SK-N-SH treated with all-trans-retinoic acid at 6 μM for 48 hours (cell line): ENCODE measurements around the gene SAP30L.

ENCODE experiments used
- ATAC-seq: fragments of 200-7000 bp; cut with Tn5 transposase; 3 replicates; pipeline ENCODE4 v1.9.1; 2020; ENCODE audit warnings: mild to moderate bottlenecking, moderate library complexity
- ARNTL ChIP-seq: fragments of 450-650 bp; formaldehyde crosslinking; IDR thresholded peaks from 2 replicates; pipeline ENCODE4 v1.5.0; 2020; ENCODE audit warnings: low read depth, mild to moderate bottlenecking, moderate library complexity, borderline replicate concordance
- BACH2 ChIP-seq: fragments of 250-450 bp; sonication (Bioruptor Pico); IDR thresholded peaks from 2 replicates; pipeline ENCODE4 v1.9.0; 2021; ENCODE audit warnings: mild to moderate bottlenecking, borderline replicate concordance
- CSRNP3 ChIP-seq: fragments of 250-450 bp; sonication (Bioruptor Pico); IDR thresholded peaks from 2 replicates; pipeline ENCODE4 v1.5.1; 2021; ENCODE audit warnings: mild to moderate bottlenecking, moderate library complexity
- ESRRG ChIP-seq: fragments of 250-450 bp; sonication (Bioruptor Pico); IDR thresholded peaks from 2 replicates; pipeline ENCODE4 v1.6.1; 2021; ENCODE audit warnings: mild to moderate bottlenecking
- GLIS3 ChIP-seq: fragments of 250-450 bp; sonication (Bioruptor Pico); IDR thresholded peaks from 2 replicates; pipeline ENCODE4 v1.5.0; 2020; ENCODE audit warnings: mild to moderate bottlenecking, moderate library complexity
- ISL1 ChIP-seq: fragments of 250-450 bp; sonication (Bioruptor Pico); IDR thresholded peaks from 2 replicates; pipeline ENCODE4 v2.1.2; 2022; ENCODE audit warnings: mild to moderate bottlenecking, moderate library complexity
- OSR1 ChIP-seq: fragments of 250-450 bp; sonication (Bioruptor Pico); IDR thresholded peaks from 2 replicates; pipeline ENCODE4 v1.8.0; 2022; ENCODE audit warnings: moderate library complexity, mild to moderate bottlenecking, inconsistent platforms
- PATZ1 ChIP-seq: fragments of 250-450 bp; sonication (Bioruptor Pico); IDR thresholded peaks from 2 replicates; pipeline ENCODE4 v1.8.0; 2020; ENCODE audit warnings: mild to moderate bottlenecking, moderate library complexity, borderline replicate concordance
- POU6F1 ChIP-seq: fragments of 250-450 bp; sonication (Bioruptor Pico); IDR thresholded peaks from 2 replicates; pipeline ENCODE4 v1.8.0; 2021; ENCODE audit warnings: low read depth, mild to moderate bottlenecking, moderate library complexity, borderline replicate concordance
- PPARA ChIP-seq: fragments of 250-450 bp; sonication (Bioruptor Pico); IDR thresholded peaks from 2 replicates; pipeline ENCODE4 v1.5.0; 2020; ENCODE audit warnings: mild to moderate bottlenecking, borderline replicate concordance
- RARB ChIP-seq: fragments of 250-450 bp; sonication (Bioruptor Pico); IDR thresholded peaks from 2 replicates; pipeline ENCODE4 v1.8.0; 2021; ENCODE audit warnings: mild to moderate bottlenecking, moderate library complexity
- SNAI2 ChIP-seq: fragments of 250-450 bp; sonication (Bioruptor Pico); IDR thresholded peaks from 2 replicates; pipeline ENCODE4 v1.5.0; 2020; ENCODE audit warnings: mild to moderate bottlenecking, moderate library complexity
- TCF4 ChIP-seq: fragments of 250-450 bp; sonication (Bioruptor Pico); IDR thresholded peaks from 2 replicates; pipeline ENCODE4 v1.8.0; 2021; ENCODE audit warnings: mild to moderate bottlenecking, moderate library complexity, borderline replicate concordance
- TOX ChIP-seq: fragments of 250-450 bp; sonication (Bioruptor Pico); IDR thresholded peaks from 2 replicates; pipeline ENCODE4 v1.8.0; 2021; ENCODE audit warnings: mild to moderate bottlenecking, moderate library complexity, borderline replicate concordance
- ZC3H10 ChIP-seq: fragments of 250-450 bp; sonication (Bioruptor Pico); IDR thresholded peaks from 2 replicates; pipeline ENCODE4 v1.5.1; 2021; ENCODE audit warnings: mild to moderate bottlenecking, moderate library complexity
- ZFP3 ChIP-seq: fragments of 250-450 bp; sonication (Bioruptor Pico); IDR thresholded peaks from 2 replicates; pipeline ENCODE4 v1.5.0; 2020; ENCODE audit warnings: mild to moderate bottlenecking, moderate library complexity
- ZFP30 ChIP-seq: fragments of 450-650 bp; formaldehyde crosslinking; IDR thresholded peaks from 2 replicates; pipeline ENCODE4 v1.5.0; 2022; ENCODE audit warnings: mild to moderate bottlenecking, moderate library complexity
- ZNF565 ChIP-seq: fragments of 450-650 bp; formaldehyde crosslinking; conservative IDR thresholded peaks from 2 replicates; pipeline ENCODE4 v1.5.0; 2020; ENCODE audit warnings: low read depth, mild to moderate bottlenecking, moderate library complexity
- ZNF70 ChIP-seq: fragments of 450-650 bp; formaldehyde crosslinking; IDR thresholded peaks from 2 replicates; pipeline ENCODE4 v1.5.0; 2020; ENCODE audit warnings: mild to moderate bottlenecking, moderate library complexity
- ZNF8 ChIP-seq: fragments of 450-650 bp; formaldehyde crosslinking; IDR thresholded peaks from 2 replicates; pipeline ENCODE4 v1.5.0; 2020; ENCODE audit warnings: mild to moderate bottlenecking, moderate library complexity
- TF ChIP-seq, protein P1 (sequence below): fragments of 250-450 bp; sonication (Bioruptor Pico); IDR thresholded peaks from 2 replicates; pipeline ENCODE4 v1.5.1; 2020; ENCODE audit warnings: low read depth, mild to moderate bottlenecking, moderate library complexity

Gene SAP30L

DNA sequence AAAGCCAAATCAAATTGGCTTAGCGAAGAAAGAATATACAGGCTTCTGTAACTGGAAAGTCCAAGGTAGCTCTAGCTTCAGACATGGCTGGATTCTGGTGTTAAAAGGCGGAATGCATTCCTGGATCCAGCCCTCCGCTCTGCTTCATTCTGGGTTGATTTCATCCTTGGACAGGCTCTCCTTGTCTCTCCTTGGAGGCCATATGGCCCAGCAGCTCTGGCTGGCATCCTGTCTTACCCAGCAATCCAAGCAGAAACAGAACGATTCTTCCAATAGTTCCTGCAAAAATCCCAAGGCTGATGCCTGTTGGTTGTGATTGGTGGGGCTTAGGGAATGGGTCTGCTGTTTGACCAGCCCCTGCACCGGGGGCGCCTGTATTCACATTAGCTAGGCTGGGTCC, 37.0 kb upstream of the SAP30L start:
- ATAC-seq, result no peak

GRCh38 chr5:154409230-154409840, 36.5 kb upstream of the SAP30L start:
- TF ChIP-seq ZNF8 (CRISPR knock-in tag) (no peak), CSRNP3 (CRISPR knock-in tag) (no peak), PATZ1 (CRISPR knock-in tag) (no peak), OSR1 (CRISPR knock-in tag) (no peak), ZNF70 (no peak)
- no peak for ATAC-seq

More for the DNA sequence above, 37.0 kb upstream of the SAP30L start:
- TF ChIP-seq ZFP3, result no peak
- TF ChIP-seq ARNTL (CRISPR knock-in tag), result no peak
- no peak for TF ChIP-seq RARB (CRISPR knock-in tag)
- no peak for TF ChIP-seq ESRRG (CRISPR knock-in tag)
- TF ChIP-seq ZC3H10 (CRISPR knock-in tag), result no peak
- TF ChIP-seq POU6F1 (CRISPR knock-in tag), result no peak
- TF ChIP-seq ZNF70, result no peak
- TF ChIP-seq PATZ1 (CRISPR knock-in tag), result no peak
- TF ChIP-seq BACH2 (CRISPR knock-in tag), result no peak
- TF ChIP-seq ISL1 (CRISPR knock-in tag), result no peak

DNA sequence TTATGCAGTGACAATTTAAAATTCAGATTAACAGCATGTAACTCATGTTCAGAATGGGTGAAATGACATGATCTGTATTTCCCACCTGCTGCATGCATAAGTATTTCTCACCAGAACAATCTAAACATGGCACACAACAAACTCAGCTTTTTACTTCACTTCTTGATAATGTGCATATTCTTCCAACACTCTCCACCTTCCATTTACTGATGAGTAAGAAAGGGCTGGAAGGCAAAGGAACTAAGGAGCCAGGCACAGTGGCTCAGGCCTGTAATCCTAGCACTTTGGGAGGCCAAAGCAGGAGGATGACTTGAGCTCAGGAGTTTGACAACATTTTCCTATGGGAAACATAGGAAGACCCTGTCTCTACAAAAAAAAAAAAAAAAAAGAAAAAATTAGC, 35.8 kb upstream of the SAP30L start:
- no peak for ATAC-seq
- no peak for TF ChIP-seq SNAI2 (CRISPR knock-in tag)
- no peak for TF ChIP-seq TOX
- no peak for TF ChIP-seq ZC3H10 (CRISPR knock-in tag)
- no peak for TF ChIP-seq ESRRG (CRISPR knock-in tag)
- no peak for TF ChIP-seq PATZ1 (CRISPR knock-in tag)
- TF ChIP-seq POU6F1 (CRISPR knock-in tag), result no peak
- no peak for TF ChIP-seq ZFP30 (CRISPR knock-in tag)
- TF ChIP-seq PPARA (CRISPR knock-in tag), result no peak
- TF ChIP-seq ARNTL (CRISPR knock-in tag), result no peak

GRCh38 chr5:154410786-154411185, 35.0 kb upstream of the SAP30L start:
- ATAC-seq, result no peak
- TF ChIP-seq, protein P1, sequence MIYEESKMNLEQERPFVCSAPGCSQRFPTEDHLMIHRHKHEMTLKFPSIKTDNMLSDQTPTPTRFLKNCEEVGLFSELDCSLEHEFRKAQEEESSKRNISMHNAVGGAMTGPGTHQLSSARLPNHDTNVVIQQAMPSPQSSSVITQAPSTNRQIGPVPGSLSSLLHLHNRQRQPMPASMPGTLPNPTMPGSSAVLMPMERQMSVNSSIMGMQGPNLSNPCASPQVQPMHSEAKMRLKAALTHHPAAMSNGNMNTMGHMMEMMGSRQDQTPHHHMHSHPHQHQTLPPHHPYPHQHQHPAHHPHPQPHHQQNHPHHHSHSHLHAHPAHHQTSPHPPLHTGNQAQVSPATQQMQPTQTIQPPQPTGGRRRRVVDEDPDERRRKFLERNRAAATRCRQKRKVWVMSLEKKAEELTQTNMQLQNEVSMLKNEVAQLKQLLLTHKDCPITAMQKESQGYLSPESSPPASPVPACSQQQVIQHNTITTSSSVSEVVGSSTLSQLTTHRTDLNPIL, result no peak
- no peak for TF ChIP-seq ISL1 (CRISPR knock-in tag)
- no peak for TF ChIP-seq TCF4 (CRISPR knock-in tag)
- no peak for TF ChIP-seq GLIS3 (CRISPR knock-in tag)
- no peak for TF ChIP-seq ARNTL (CRISPR knock-in tag)
- no peak for TF ChIP-seq ZNF565 (CRISPR knock-in tag)
- TF ChIP-seq RARB (CRISPR knock-in tag), result no peak
- TF ChIP-seq ZC3H10 (CRISPR knock-in tag), result no peak
- no peak for TF ChIP-seq CSRNP3 (CRISPR knock-in tag)
- TF ChIP-seq TOX, result no peak
- TF ChIP-seq ZNF70, result no peak
- no peak for TF ChIP-seq OSR1 (CRISPR knock-in tag)
- no peak for TF ChIP-seq ZNF8 (CRISPR knock-in tag)
- TF ChIP-seq ZFP30 (CRISPR knock-in tag), result no peak
